K562 (cell line): Measurements from ENCODE around the gene HSPB3.

ENCODE experiments used
- FOXJ2 ChIP-seq: fragments of 200-800 bp; sonication (Bioruptor generic); IDR thresholded peaks from 2 replicates; pipeline ENCODE4 v1.6.1; 2016; ENCODE audit warnings: missing genetic modification characterization, missing compliant biosample characterization
- ZNF780A ChIP-seq: fragments of 250-450 bp; sonication (Bioruptor Pico); IDR thresholded peaks from 2 replicates; pipeline ENCODE4 v1.5.0; 2021; ENCODE audit warnings: mild to moderate bottlenecking

GRCh38 chr5:54492178-54492577, 36.7 kb downstream of the HSPB3 start:
- TF ChIP-seq ZNF780A (CRISPR knock-in tag), result no peak
- no peak for TF ChIP-seq FOXJ2
